NCI-H146 (cell line): ENCODE results near the gene FARS2.

ENCODE experiments used
- DNase-seq: peaks from one replicate; lab custom pipeline; 2025; lab: John Stamatoyannopoulos, UW

The FARS2 gene

DNA sequence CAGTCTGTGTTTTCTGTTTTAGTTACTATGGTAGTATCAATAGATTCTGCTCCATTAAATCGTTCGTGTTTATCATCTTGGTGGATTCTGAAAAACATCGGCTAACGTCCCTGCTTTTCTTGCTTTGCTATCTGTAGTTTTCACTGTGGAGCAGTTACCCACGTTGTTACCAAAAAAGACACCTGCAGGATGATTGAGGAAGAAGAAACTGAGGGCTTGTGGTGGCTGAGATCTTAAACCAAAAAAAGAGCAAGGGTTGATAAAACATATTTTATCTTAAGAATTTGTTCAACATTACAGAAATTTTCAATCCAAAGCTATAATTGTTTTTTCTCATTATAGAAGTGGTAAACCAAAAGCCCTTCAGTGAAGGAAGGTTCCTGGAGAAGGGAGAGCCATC, 166.3 kb downstream of the FARS2 start:
- DNase-seq, result no peak

DNA sequence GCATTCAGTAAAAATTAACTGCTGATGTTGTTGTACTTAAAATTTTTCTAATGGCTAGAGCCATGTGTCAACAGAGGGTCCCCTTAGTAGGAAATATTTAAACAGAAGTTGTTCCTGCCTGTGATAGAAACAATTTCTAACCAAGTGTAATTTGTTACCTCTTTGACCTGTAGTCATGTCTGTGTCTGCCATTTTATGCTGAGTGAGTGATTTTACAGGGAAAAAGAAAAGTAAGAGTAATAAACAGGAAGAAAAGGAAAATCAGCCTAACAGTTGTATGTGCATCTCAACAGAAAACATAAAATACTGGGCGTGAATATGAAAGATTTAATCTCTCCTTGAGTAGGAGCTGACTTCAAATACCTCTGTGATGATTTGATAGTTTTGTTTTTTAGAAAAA, 172.0 kb downstream of the FARS2 start:
- DNase-seq, result no peak

DNA sequence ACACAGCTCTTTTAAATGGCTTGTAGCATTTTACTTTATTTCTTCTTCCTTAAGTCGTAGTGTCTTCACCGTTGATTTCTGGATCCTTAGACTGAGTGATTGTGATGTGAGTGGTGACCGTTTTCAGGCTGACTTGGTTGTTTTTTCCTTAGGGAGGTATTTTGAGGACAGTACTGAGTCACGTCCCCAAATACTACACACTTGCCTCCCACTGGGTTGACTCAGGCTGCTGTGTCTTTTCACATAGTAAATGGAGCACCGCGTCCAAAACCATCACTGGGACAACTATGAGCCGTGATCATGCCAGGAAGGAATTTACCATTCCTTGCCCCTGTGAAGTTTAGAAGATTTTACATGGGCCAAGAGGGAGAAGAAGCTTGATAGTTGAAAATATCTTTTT, 174.1 kb downstream of the FARS2 start:
- no peak for DNase-seq

DNA sequence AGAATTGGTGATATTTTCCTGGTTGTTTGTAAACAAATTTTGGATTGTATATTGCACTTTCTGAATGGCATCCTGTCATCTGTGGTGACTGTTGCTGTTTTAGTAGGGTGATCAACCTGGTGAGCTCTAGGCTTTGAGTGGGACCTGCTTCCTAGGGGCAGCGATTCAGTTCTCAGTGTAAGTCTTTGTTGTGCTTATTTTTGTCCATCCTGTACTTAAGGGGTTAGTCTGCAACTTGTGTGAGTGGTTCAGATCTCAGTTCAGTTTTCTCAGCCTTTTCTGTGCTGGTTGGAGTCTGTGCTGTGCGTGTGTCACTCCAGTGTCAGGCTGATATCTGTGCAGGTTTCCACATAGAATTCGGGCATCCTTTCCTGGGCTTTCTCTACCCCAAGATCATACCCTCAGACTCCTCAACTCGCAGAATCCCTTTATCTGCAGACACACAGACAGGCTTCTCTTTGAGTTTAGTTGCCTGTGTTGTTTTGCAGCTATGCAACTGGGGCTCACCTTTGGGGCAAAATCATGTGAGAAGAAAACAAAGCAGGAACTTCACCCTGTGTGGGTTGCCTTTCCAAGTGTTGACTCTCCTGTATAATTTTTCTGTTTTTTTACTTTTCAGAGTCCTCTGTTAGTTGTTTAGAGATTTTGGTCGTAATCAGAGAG, 177.7 kb downstream of the FARS2 start:
- no peak for DNase-seq

DNA sequence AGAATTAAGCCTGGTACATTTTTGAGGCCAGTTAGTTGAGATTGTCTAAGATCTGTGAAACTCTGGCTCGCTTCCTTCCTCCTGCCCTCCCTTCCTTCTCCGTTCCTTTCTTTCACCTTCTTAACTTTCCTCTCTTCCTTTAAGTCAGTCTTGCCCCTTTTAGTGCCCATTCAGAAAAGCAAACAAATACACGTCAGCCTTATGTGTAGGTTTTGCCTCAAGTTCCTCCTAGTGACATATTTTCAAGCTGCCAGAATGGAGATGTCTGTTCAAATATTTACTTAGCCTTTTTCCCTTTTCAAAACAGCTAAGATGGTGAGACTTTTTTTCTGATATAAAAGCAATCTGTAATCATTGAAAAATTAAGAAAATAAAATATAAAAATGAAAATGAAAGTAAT, 178.4 kb downstream of the FARS2 start:
- DNase-seq, result peak; percentile 34

DNA sequence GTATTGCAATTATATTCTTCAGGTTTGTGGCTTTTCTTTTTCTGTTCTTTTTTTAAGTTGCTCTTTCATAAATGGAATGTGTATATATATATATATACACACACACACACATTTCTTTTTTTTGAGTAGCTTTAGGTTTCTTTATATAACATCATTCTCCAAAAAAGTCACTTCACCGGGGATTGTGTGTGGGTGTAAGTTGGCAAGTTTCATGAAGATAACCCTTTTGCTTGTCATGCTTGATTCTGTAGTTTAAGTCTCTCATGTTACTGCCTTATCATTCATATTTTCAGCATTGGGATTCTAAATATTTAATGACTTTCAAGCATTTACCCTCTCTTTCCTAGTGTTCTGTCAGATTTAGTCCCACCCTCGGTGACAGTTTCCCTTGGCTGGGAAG, 181.0 kb downstream of the FARS2 start:
- no peak for DNase-seq

DNA sequence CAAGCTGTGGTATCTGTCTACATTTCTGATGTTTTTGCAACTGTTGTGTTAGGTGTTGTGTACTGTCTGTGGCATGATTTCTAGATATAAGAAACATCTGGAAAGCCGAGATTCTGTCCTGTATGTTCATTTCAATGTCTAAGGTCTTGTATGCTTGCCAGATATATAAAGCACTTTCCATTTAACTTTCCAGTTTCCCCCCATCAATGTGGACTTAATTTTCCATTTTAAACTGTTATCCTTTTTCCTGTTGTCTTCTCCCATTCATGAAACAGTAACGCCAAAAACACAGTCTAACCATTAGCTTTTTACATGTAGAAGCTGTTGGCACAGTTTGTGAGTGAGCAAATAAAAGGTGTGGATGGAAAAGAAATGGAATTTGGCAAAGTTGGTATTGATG, 181.6 kb downstream of the FARS2 start:
- DNase-seq, result no peak

DNA sequence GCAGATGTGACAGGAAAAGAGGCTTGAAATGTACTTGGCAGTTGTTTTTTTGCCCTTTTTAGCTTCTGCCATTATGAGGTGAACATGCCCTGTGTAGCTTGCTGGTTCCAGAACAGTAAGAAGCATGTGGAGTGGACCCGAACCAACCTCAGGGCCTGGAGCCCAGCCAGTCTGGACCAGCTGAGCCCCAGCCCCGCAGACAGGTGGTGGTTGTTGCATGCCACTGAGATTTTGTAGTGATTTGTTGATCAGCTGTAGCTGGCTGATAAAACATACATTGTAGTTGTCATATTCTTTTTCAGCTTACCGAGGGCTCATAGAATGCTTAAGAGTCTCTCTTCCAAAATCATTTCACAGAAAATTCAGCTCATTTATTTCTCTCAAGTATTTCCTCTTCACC, 182.2 kb downstream of the FARS2 start:
- no peak for DNase-seq

DNA sequence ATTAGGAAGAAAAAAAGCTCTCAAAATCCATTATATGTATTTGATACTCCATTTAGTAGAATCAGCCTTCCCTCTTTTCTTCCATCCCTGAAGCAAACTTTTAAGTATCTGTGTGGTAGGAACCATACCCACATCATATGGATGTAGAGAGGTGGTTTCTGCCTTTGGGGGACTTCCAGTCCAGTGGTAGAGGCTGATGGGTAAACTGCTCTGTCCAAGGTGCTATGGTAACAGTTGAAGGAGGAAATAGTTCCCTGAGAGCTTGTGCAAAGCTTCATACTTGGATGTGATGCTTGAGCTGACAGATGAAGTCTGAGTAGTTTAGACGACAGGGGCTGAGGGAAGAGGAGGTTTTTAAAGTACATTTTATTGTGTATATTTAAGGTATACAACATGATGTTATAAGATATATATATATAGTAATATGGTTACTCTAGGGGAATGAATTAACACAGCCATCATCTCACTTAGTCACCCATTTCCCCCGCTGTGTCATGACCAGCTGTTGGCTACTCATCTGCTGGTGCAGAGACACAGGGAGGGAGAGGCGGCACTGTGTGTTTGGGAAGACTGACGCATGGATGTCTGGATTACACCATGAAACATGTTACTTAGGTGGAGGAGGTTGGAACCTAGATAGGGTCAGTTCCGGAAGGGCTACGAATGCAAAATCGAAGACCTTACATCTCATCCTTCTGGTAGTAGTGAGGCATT, 185.2 kb downstream of the FARS2 start:
- no peak for DNase-seq

DNA sequence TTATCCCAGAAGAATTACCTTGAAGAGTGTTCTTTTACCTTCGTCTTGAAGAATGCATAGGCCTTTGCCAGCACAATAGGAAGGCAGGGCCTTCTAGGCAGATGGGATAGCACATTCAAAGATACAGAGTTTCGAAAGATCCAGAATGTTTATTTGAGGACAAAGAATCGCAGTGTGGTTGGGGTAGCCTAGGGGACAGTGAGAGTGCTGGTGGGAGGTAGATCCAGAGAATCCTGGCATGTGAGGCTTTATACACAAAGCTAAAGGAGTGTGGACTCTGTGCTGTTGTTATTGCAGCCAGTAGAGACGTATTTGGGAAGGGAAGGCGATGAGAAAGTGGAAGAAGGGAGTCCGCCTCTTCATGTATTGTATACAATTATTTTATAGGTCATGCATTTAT, 186.6 kb downstream of the FARS2 start:
- no peak for DNase-seq

DNA sequence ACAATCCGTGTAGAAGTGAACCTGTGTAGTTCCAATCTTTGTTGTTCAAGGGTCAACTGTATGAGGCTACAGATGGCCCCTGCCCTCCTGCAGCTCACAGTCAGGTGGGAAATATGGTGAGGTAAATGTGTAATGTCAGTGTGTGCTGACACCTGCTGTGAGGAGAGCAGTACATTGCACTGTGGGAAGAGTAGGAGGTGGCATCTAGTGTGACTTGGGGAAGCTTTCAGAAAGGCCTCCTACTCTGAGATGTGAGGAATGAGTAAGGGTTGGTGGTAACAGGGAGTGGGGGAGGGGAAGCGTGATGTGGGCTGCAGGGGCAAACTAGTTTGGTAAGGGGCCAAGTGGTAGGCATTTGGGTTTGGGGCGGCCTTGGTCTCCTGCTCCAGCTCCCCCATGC, 188.8 kb downstream of the FARS2 start:
- DNase-seq, result no peak

DNA sequence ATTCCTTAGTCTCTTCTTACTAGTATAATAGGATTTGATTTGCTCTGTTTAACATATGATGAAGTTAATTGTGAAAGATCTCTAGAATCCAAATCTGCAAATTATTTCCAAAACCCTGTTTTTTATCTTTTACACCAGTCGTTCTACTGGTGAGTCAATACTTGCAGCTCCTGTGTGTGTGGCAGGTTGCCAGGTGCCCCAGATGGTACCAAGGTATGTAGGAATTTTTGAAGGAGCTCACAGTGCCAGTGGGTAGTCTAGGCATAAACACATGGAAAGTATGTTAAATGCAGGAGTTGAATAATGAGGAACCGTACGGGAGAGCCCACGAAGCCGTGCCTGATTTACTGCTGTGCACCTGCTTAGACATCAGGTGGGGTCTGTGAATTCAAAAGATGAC, 192.2 kb downstream of the FARS2 start:
- DNase-seq, result no peak

DNA sequence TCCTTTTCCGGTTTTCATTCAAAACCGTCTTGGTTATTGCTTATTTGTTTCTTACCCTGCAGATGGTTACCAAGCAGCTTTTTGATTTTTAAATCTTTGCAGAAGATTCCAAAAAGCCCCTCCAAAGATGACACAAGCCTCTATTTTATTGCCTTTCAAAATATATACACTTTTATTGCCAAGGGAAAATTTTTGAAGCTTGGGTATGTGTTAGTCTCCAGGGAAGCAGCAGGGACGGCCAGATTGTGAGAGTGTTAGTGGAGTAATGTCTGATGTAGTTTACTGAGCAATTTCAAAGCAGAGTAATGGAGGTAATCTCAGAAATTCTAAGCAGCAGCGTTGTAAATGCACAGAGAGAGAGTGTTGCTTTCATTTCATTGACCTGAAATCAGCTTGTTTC, 193.8 kb downstream of the FARS2 start:
- DNase-seq, result no peak

DNA sequence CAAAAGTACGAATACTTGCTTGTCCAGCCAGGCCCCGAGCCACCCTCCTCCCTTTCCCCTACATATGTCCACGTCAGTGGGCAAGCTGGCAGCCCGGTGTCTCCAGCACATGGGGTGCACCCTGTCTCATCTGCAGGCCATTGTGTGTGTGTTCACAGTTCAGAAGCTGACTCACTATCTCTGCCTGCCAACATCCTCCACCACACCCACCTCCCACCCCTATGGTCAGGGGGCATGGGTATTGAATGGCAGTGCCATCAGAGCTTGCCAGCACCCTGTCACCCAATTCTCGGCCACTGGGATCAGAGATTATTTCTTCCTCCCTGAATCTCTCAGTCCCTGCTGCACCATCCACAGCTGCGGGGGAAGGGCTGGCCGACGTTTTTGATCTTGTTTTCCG, 195.7 kb downstream of the FARS2 start:
- DNase-seq, result no peak

DNA sequence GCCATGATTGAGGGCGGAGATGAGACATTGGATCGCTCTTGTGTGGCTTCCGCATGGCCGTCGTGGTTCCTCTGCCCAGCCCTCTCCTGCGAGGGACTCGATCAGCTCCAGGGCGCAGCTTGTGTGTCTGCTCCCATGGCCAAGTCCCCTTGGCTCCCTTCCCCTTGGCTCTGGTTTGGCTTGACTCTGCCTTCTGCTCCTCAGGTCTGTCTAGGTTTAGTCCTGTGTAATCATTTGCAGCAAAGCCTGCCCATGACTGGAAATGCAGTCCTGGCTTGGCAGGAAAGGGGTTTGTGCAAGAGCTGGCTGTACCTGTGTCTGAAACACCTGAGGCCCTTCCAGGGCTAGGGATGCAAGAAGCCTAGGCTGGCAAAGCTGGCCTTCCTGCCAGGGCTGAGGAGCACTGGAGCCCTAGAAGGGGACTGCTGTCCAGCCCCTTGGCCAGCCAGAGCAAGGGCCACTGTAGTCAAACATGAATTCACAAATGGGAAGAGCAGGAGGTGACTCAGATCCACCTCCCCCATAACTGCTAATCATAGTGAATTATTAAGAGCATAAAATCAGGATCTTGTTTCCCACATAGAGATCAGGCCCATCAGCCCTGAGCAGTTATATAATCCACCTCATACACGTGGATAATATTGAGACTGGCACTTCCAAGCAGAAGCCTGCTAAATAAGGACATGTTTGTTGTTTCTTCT, 196.8 kb downstream of the FARS2 start:
- DNase-seq, result peak; percentile 46

DNA sequence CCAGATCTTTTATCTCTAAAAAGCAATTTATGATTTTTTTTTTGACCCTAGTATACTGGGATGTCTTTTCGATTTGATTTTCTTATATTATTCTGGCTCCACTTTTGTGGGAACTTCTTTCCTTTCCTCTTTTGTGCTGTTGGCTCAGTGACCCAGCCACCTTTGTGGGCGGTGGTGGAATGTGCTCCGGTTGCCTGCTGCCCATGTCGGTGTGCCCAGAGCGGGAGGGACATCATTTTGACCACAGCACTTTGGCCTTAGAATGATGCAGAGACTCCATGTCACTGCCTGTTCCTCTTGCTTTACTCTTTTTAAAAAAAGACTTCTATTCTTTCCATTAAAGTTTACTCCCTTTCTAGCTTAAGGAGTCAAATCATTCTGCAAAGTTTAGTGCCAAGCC, 198.0 kb downstream of the FARS2 start:
- DNase-seq, result no peak

DNA sequence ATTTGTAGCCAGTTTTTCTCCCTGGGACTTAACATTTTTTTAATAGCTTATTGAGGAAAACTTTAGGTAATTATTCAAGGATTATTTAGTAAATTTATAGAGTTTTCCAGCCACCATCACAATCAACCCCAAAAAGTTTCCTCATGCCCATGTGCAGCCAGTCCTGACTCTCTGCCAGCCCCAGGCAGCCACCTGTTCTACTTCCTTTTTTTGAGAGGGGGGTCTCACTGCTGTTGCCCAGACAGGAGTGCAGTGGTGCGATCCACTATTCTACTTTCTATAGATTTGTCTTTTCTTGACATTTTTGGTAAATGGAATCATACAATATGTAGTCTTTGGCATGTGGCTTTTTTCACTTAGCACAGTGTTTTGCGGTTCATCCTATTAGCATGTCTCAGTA, 200.1 kb downstream of the FARS2 start:
- no peak for DNase-seq

DNA sequence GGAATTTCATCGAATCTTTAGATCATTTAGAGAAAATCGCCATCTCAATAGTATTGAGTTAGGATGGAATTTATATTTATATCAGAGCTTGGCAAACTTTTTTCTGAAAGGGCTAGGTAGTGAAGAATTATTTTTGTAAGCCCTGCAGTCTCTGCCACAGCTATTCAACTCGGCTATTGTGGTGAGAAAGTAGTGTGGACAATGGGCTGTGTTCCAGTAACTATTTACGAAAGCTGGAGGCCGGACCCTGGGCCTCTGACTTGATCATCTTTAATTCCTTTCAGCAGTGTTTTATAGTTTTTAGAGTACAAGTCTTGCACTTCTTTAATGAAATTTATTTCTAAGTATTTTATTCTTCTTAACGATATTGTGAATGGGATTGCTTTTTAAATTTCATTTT, 201.5 kb downstream of the FARS2 start:
- no peak for DNase-seq

DNA sequence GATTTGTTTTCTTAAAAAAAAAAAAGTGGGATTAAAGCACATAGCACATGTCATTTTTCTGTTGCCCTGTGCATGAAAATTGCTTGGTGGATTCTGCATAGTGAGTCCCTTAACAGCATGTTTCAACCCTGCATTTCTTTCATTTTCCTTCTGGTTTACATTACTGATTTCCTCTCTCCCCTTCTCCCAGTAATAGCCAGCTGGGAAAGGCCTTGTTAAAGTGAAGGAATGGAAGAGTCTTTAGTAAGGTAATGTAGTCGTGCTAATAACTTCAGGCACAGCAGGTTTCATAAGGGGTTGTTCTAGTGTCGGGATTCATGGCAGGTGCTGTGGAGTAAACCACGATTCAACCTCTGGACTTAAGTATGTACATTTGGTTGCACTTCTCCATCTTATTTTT, 202.4 kb downstream of the FARS2 start:
- no peak for DNase-seq

DNA sequence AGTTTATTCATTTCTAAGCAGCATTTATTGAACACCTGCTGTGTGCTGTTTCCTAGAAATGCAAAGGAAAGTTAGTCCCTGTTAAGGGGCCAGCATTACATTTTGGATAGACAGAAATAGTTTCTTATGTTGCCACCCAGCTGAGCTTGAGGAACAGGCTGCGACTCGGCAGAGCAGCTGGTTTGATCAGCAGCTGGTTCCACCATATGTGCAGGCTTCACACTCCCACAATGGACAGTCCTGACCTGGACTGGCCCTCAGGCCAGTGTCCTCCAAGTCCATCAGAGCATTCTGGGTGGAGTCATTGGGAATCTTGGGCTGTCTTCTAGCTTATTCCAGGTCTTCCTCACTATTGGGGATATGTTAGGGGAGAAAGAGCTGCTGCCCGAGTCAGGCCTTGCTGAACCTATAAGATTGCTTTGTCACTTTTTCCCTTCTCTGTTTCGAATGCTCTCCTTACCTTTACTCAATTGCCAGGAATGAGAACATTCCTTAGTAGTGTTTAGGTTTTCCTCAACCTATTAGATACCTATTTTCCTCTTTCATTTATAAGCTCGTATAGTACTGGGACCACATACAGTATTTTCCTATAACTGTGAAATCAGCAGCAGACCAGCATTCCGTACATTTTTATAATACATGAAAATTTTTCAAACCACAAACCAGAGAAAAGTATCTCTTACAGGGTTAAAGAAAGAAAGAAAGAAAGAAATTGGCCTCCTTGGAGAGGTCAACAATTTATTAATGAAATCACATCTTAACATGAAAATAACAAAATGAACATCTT, 203.0 kb downstream of the FARS2 start:
- DNase-seq, result no peak

DNA sequence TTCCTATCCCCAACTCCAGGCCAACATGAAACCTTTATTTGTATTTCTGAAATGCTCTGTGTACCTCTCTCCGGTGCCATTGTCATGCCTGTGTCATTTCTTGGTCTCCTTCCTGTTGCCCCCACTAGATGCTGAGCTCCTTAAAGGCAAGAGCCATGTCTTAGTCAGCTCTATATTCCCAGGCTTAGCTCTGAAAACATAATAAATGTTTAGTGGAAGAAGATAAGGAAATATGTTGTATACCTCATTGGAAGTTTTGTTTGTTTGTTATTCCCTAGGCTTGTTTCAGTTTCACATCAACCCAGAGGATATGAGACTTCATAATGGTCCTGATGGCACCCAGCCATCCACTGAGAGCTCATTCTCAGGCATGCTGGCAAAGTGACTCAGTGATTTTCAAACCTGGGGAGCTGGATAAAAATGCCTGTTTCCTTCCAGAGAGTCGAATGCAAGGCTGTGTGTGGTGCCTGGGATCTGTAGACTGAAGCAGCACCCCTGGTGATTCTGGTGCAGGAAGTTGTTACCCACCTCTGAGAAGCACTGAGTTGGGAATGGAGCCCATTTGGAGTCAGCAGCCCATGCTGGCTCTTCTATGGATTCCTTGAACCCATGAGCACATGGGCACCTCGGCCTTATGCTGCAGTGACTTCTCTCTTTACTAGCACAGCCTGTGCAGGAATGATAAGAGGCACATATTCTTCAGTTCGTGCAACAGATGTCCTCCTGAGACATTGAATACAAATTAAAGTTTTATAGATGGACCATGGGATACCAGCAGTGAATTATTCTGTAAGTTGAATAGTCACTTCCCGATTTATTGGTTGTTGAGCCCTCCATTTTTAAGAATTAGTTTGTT, 205.2 kb downstream of the FARS2 start:
- no peak for DNase-seq

DNA sequence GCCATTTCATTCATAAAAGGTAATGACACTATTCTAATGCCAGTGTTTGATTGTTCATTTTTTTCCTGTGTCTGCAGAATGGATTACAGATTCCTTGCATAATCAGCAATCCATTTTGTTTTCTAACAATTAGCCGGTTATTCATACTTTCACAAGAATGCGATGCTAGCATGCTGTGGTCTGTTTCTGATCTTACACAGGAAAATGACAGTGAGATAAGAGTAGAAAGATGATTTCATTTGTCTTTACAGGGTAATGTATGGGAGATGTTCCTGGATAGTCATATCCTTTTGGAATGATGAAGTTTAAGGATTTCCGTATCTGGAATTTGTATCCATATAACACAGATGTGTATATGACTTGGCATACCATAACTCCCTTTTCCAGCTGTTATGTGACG, 207.3 kb downstream of the FARS2 start:
- DNase-seq, result no peak
